HG03025 (cell line): ENCODE measurements around the gene DDOST.
"Not testable (repeated sequence)": the region's sequence is repeated elsewhere in the genome, so short reads cannot be mapped to it uniquely, and the experiment has no call there.

ENCODE experiments used
- ATAC-seq: cut with Tn5 transposase; IDR thresholded peaks from one replicate; pipeline ENCODE4 v1.9.1; 2021; ENCODE audit warnings: mild to moderate bottlenecking, moderate library complexity; ENCODE audit not compliant: unreplicated experiment, low FRiP score

The DDOST gene

GRCh38 chr1:20693623-20694022 is 32.5 kb upstream of the DDOST start:
- ATAC-seq, result no peak

- no peak for ATAC-seq
Observed at GRCh38 chr1:20691872-20692271, 30.7 kb upstream of the DDOST start.

- ATAC-seq, result no peak
Observed at GRCh38 chr1:20689645-20690056, 28.5 kb upstream of the DDOST start.

GRCh38 chr1:20686883-20687725 is 25.9 kb upstream of the DDOST start:
- no peak for ATAC-seq

- no peak for ATAC-seq
Observed at GRCh38 chr1:20685741-20686140, 24.6 kb upstream of the DDOST start.

GRCh38 chr1:20685099-20685662 is 24.0 kb upstream of the DDOST start:
- no peak for ATAC-seq

- no peak for ATAC-seq
Observed at GRCh38 chr1:20684651-20685050, 23.5 kb upstream of the DDOST start.

GRCh38 chr1:20684050-20684620 is 23.0 kb upstream of the DDOST start:
- ATAC-seq, result no peak

GRCh38 chr1:20683614-20684013 is 22.4 kb upstream of the DDOST start:
- no peak for ATAC-seq

- no peak for ATAC-seq
Observed at GRCh38 chr1:20682571-20683236, 21.5 kb upstream of the DDOST start.

GRCh38 chr1:20681999-20682398 is 20.8 kb upstream of the DDOST start:
- ATAC-seq, result no peak

GRCh38 chr1:20680269-20680668 is 19.1 kb upstream of the DDOST start:
- no peak for ATAC-seq

- no peak for ATAC-seq
Observed at GRCh38 chr1:20678599-20678998, 17.4 kb upstream of the DDOST start.

- not testable (repeated sequence) for ATAC-seq
Observed at GRCh38 chr1:20673626-20674025, 12.5 kb upstream of the DDOST start.

- ATAC-seq, result no peak
Observed at GRCh38 chr1:20672265-20672632, 11.1 kb upstream of the DDOST start.

GRCh38 chr1:20670936-20671335 is 9.8 kb upstream of the DDOST start:
- ATAC-seq, result no peak

- no peak for ATAC-seq
Observed at GRCh38 chr1:20668581-20668980, 7.4 kb upstream of the DDOST start.

GRCh38 chr1:20666804-20667203 is 5.6 kb upstream of the DDOST start:
- ATAC-seq, result no peak

- no peak for ATAC-seq
Observed at GRCh38 chr1:20666146-20666545, 5.0 kb upstream of the DDOST start.

- ATAC-seq, result no peak
Observed at GRCh38 chr1:20665726-20666125, 4.6 kb upstream of the DDOST start.

- ATAC-seq, result no peak
Observed at GRCh38 chr1:20663969-20664715, 3.0 kb upstream of the DDOST start.
